ENCODE data around the gene FAM107B. TPM values are rescaled to one million over a fixed set of nuclear protein-coding genes. Genes with fewer than 3 reads are reported as not detected.

FAM107B gene
- total and polyA plus RNA-seq, 2 donors (not counting 3 experiments of a cell fraction or from before 2014, with no cell fraction given): 39.2 to 176 TPM

DNA sequence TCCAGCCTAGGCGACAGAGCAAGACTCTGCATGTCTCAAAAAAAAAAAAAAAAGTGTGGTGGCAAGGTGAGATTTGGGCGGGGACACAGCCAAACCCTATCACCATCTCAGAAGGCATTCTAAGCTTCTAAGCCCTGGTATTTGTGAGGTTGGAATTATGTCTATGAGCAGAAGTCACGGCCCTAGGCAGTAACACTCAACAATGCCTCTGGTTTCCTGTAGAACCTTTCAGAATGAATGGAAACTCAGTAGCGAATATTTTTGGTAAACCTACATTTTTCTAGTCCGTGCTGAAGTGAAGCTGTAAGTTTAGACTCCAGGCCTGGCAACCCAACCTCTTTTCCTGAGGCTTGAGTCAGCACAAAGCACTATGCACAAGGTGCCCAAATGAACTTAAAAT, 88.3 kb downstream of the FAM107B start:
- POLR2A ChIA-PET: no interaction called here
- no peak for FAIRE-seq
- Histone ChIP-seq H3K9ac (replicated peaks; ENCODE audit: extremely low read depth, insufficient read depth, low read length) (no peak overlapping the region), H3K36me3 (ENCODE audit: control insufficient read depth in 2 of 2, extremely low read depth in 1 of 2, insufficient read depth in 2 of 2, low read length in 2 of 2) (no peaks in the 10 kb centered on the region), H3K9me3 (replicated peaks; ENCODE audit: control insufficient read depth, insufficient read depth, low read length) (no peaks in the 10 kb centered on the region), H4K20me1 (replicated peaks; ENCODE audit: control insufficient read depth, extremely low read depth, insufficient read depth, low read length) (no peaks in the 10 kb centered on the region), H3K4me1 (ENCODE audit: control insufficient read depth, extremely low read depth, insufficient read depth, low read length) (no peaks in the 10 kb centered on the region), H3K4me2 (ENCODE audit: insufficient read depth, low read length) (no peak overlapping the region), H2AFZ (ENCODE audit: low read depth, low read length) (no peak overlapping the region), H3K4me3 (replicated peaks in 1 of 3; ENCODE audit: insufficient read depth in 1 of 3, low read depth in 1 of 3, low read length in 3 of 3) (no peak overlapping the region), H3K27me3 (ENCODE audit: control insufficient read depth in 2 of 2, insufficient read depth in 2 of 2, low read length in 2 of 2) (no peaks in the 10 kb centered on the region), H3K9me1 (replicated peaks; ENCODE audit: control insufficient read depth, extremely low read depth, insufficient read depth, low read length) (no peaks in the 10 kb centered on the region), H3K79me2 (ENCODE audit: control insufficient read depth, insufficient read depth, low read length) (no peaks in the 10 kb centered on the region), H3K27ac (ENCODE audit: insufficient read depth, low read depth, low read length) (no peak overlapping the region)
- CTCF ChIA-PET: interaction anchor here (1.0 to 1.3 kb wide), 2 partner anchors 9 to 11 kb away, joined by 3 to 5 read pairs; no protein-coding TSS in a partner anchor
- dilution Hi-C loops (cut with MboI; ENCODE audit: extremely low pct_ligation_motif_present, low sequenced_read_pairs) (no loop called here), intact Hi-C loops (cut with micrococcal nuclease) (no loop called here)
- DNase-seq (ENCODE audit: low read depth, low spot score): no peak
- TF ChIP-seq EZH2 (IDR thresholded peaks at IDR 0.05; ENCODE audit: borderline replicate concordance, low read depth, low read length, severe bottlenecking) (no peak), GATA2 (IDR thresholded peaks at IDR 0.05; ENCODE audit: insufficient read depth, insufficient read length, low read depth, low read length) (no peak), FOS (IDR thresholded peaks at IDR 0.05; ENCODE audit: borderline replicate concordance, insufficient read depth, low read length) (no peak), POLR2AphosphoS5 (IDR thresholded peaks at IDR 0.05; ENCODE audit: insufficient read depth, low read depth, low read length) (no peak), MYC (IDR thresholded peaks at IDR 0.05; ENCODE audit: low read depth, low read length) (no peak), POLR2A (IDR thresholded peaks at IDR 0.05; ENCODE audit: low read depth, low read length) (no peak), JUN (IDR thresholded peaks at IDR 0.05; ENCODE audit: borderline replicate concordance, insufficient read depth, insufficient read length, low read depth) (no peak)
- TF ChIP-seq, protein P1, sequence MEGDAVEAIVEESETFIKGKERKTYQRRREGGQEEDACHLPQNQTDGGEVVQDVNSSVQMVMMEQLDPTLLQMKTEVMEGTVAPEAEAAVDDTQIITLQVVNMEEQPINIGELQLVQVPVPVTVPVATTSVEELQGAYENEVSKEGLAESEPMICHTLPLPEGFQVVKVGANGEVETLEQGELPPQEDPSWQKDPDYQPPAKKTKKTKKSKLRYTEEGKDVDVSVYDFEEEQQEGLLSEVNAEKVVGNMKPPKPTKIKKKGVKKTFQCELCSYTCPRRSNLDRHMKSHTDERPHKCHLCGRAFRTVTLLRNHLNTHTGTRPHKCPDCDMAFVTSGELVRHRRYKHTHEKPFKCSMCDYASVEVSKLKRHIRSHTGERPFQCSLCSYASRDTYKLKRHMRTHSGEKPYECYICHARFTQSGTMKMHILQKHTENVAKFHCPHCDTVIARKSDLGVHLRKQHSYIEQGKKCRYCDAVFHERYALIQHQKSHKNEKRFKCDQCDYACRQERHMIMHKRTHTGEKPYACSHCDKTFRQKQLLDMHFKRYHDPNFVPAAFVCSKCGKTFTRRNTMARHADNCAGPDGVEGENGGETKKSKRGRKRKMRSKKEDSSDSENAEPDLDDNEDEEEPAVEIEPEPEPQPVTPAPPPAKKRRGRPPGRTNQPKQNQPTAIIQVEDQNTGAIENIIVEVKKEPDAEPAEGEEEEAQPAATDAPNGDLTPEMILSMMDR (IDR thresholded peaks at IDR 0.05; ENCODE audit: extremely low read depth in 1 of 2, insufficient read depth in 1 of 2, low read depth in 1 of 2, low read length in 2 of 2): no peak
- TF ChIP-seq, protein P2, sequence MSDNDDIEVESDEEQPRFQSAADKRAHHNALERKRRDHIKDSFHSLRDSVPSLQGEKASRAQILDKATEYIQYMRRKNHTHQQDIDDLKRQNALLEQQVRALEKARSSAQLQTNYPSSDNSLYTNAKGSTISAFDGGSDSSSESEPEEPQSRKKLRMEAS (IDR thresholded peaks at IDR 0.05; ENCODE audit: insufficient read depth, insufficient read length): no peak
- BruUV-seq (replicated peaks): no TSS peak

All from endothelial cell of umbilical vein (primary cell).